Nephron progenitor cell (in vitro differentiated cells): ENCODE measurements around the gene GRIP1.

ENCODE experiments used
- DNase-seq: peaks from one replicate; pipeline ENCODE4 v3.0.0; 2021
- H3K27ac Mint-ChIP-seq: 2 replicates; pipeline ENCODE4 v1.8.0; 2021; ENCODE audit warnings: mild to moderate bottlenecking, moderate library complexity, mixed read lengths
- H3K27me3 Mint-ChIP-seq: 2 replicates; pipeline ENCODE4 v1.8.0; 2021; ENCODE audit warnings: mild to moderate bottlenecking, low read depth, mixed read lengths; ENCODE audit not compliant: poor library complexity
- H3K36me3 Mint-ChIP-seq: 2 replicates; pipeline ENCODE4 v1.8.0; 2021; ENCODE audit warnings: low read depth, mixed read lengths
- H3K4me1 Mint-ChIP-seq: 2 replicates; pipeline ENCODE4 v1.8.0; 2021; ENCODE audit warnings: mixed read lengths
- H3K4me3 Mint-ChIP-seq: 2 replicates; pipeline ENCODE4 v1.8.0; 2021; ENCODE audit warnings: mild to moderate bottlenecking, moderate library complexity, mixed read lengths
- H3K9me3 Mint-ChIP-seq: 2 replicates; pipeline ENCODE4 v1.8.0; 2021; ENCODE audit warnings: mild to moderate bottlenecking, moderate library complexity, mixed read lengths
- CTCF ChIP-seq: fragments of 200-600 bp; sonication (generic); IDR thresholded peaks from 2 replicates; pipeline ENCODE4 v1.5.0; 2021; ENCODE audit warnings: antibody characterized with exemption

The GRIP1 gene

DNA sequence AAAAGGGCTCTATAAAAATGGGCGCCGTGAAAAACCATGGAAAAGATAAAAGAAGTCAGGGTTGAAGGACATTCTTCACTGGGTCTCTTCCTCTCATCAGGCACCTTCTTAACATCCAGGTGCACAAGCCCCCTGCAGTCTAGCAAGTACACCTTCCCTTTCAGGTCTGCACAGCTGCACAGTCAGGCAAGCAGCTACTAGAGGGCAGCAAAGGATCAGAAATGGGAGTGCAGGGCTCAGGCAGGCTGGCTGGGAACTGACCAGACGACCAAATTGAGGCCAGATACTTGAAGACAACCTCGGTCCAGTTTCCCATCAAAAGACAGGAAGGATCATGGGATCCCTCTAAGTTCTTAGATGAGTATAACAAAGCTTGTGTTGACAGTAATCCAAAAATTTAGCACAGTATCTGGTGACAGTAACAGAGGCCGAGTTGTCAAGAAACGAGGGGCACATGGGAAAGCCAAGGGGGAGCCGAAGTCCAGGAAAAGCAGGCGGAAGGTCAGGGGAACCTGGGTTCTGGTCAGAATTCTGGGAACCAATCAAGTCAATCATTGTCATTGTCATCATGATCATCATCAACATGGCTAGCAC, 10.1 kb upstream of the GRIP1 start:
- peaks cover 12% of the 10 kb centered on the region for H3K4me1 Mint-ChIP-seq
- H3K27ac Mint-ChIP-seq, result no peak overlapping the region
- H3K4me3 Mint-ChIP-seq, result no peak overlapping the region
- TF ChIP-seq CTCF, result peak; percentile 60
- no peaks in the 10 kb centered on the region for H3K9me3 Mint-ChIP-seq
- DNase-seq, result peak; percentile 57
- H3K27me3 Mint-ChIP-seq, result peaks cover 2% of the 10 kb centered on the region
- H3K36me3 Mint-ChIP-seq, result no peaks in the 10 kb centered on the region

- Mint-ChIP-seq H3K27me3 (no peaks in the 10 kb centered on the region), H3K4me1 (peaks cover 10% of the 10 kb centered on the region), H3K4me3 (no peak overlapping the region), H3K27ac (no peak overlapping the region), H3K9me3 (no peaks in the 10 kb centered on the region), H3K36me3 (no peaks in the 10 kb centered on the region)
- no peak for DNase-seq
- no peak for TF ChIP-seq CTCF
Observed at GRCh38 chr12:66684222-66684621, 5.3 kb upstream of the GRIP1 start.

- no peaks in the 10 kb centered on the region for H3K36me3 Mint-ChIP-seq
- no peak for DNase-seq
- H3K4me1 Mint-ChIP-seq, result peaks cover 11% of the 10 kb centered on the region
- H3K27me3 Mint-ChIP-seq, result no peaks in the 10 kb centered on the region
- H3K4me3 Mint-ChIP-seq, result no peak overlapping the region
- H3K27ac Mint-ChIP-seq, result no peak overlapping the region
- H3K9me3 Mint-ChIP-seq, result no peaks in the 10 kb centered on the region
- no peak for TF ChIP-seq CTCF
Observed at GRCh38 chr12:66683822-66684221, 4.9 kb upstream of the GRIP1 start.

DNA sequence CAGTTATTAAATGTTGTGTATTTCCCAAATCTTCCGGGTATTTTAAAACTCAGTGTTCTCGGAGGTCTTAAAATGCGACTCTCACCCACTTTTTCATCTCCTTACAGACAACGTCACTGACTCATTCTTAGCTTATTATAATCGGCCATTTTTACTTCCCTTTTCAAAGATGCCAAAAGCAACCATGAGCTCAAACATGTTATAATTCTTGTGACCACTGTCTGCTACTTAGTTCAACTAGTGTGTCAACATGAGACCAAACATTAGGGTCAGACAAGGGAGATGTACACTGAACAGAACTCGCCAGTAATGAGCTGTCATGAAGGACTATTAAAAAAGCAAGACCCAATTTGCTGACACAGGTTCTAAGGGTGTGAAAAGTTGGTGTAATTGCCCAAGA, 4.2 kb upstream of the GRIP1 start:
- no peak for TF ChIP-seq CTCF
- Mint-ChIP-seq H3K36me3 (no peaks in the 10 kb centered on the region), H3K4me3 (no peak overlapping the region), H3K27ac (no peak overlapping the region), H3K9me3 (no peaks in the 10 kb centered on the region), H3K4me1 (peaks cover 11% of the 10 kb centered on the region), H3K27me3 (no peaks in the 10 kb centered on the region)
- DNase-seq, result no peak

GRCh38 chr12:66679461-66680084, 697 bp upstream of the GRIP1 start:
- H3K27me3 Mint-ChIP-seq, result no peaks in the 10 kb centered on the region
- H3K9me3 Mint-ChIP-seq, result no peaks in the 10 kb centered on the region
- peaks cover 11% of the 10 kb centered on the region for H3K4me1 Mint-ChIP-seq
- DNase-seq, result no peak
- no peak overlapping the region for H3K27ac Mint-ChIP-seq
- no peaks in the 10 kb centered on the region for H3K36me3 Mint-ChIP-seq
- no peak overlapping the region for H3K4me3 Mint-ChIP-seq
- TF ChIP-seq CTCF, result no peak

DNA sequence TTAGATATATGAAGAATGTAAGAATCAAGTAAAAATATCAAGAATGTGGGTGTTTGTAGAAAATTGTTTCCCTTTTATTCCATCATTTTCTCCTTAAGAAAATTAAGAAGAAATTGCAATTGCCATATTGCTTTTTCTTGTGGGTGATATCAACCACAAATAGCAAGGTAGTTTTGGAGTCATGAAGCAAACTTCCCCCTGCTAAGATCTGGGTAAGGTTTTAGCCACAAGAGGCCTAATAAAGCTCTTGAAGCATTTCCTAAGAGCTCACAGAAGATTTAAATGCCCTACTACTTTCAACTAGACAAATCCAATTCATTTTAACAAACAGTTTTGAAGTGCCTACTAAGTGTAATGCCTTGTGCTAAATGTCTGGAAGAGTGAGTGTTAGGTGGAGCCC, 2.6 kb downstream of the GRIP1 start:
- peaks cover 15% of the 10 kb centered on the region for H3K4me1 Mint-ChIP-seq
- no peak for DNase-seq
- no peak for TF ChIP-seq CTCF
- H3K9me3 Mint-ChIP-seq, result no peaks in the 10 kb centered on the region
- H3K36me3 Mint-ChIP-seq, result no peaks in the 10 kb centered on the region
- H3K4me3 Mint-ChIP-seq, result no peak overlapping the region
- H3K27ac Mint-ChIP-seq, result no peak overlapping the region
- H3K27me3 Mint-ChIP-seq, result no peaks in the 10 kb centered on the region
